ENCODE measurements around the gene ASB13. TPM values are rescaled to one million over a fixed set of nuclear protein-coding genes. Genes with fewer than 3 reads are reported as not detected.

Gene ASB13
- total and polyA plus RNA-seq, 2 of the 13 experiments (the other 11 are each of a cell fraction or from before 2014, with no cell fraction given): 9.3 to 15.4 TPM

DNA sequence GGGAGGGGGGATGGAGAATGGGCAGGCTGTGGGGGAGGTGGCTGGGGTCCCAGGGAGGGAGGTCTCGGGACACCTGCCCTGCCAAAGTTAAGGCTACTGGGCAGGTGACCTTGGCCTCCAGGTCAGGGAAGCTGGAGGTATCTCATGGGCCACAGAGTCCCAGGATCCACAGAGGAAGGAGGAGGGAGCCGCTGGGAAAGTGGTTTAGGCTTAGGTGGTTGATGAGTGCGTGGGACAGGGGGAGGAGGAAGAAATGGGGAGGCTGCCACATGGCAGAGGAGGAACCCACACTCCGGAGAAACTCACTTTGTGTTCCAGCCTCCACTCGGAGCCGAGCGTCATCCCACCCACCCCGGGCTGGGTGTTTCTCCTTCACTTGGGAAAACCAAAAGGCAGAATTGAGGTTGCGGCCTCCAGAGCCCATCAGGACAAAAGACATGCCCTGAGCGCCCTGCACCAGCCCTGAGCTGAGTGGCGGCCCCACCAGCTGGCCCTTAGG, 46.1 kb downstream of the ASB13 start:
- no peak for DNase-seq (ENCODE audit: low spot score)
- H3K4me1 ChIP-seq (ENCODE audit: insufficient read depth, low read length): peaks cover 55% of the 10 kb centered on the region
- H3K27me3 ChIP-seq (ENCODE audit: control insufficient read depth in 1 of 2, insufficient read depth in 2 of 2, low read length in 2 of 2): no peaks in the 10 kb centered on the region
- no peak overlapping the region for H2AFZ ChIP-seq (ENCODE audit: low read length)
- in situ Hi-C loops (cut with HindIII; ENCODE audit: extremely low pct_ligation_motif_present, low pct_unique_long_range_greater_than_20kb) (loop anchor here (5.0 to 25.0 kb wide), 2 partner anchors 178 to 808 kb away; no protein-coding TSS in a partner anchor), intact Hi-C loops (cut with micrococcal nuclease; ENCODE audit: unreplicated experiment) (loop anchor here (5.0 kb wide), 1 partner anchor 33 kb away; no protein-coding TSS in a partner anchor)
- no peak overlapping the region for H3K27ac ChIP-seq (ENCODE audit: extremely low read length, insufficient read depth, low read length)
- no peaks in the 10 kb centered on the region for H3K9me3 ChIP-seq (ENCODE audit: low read length)
- H4K20me1 ChIP-seq (ENCODE audit: insufficient read depth, low read length): no peaks in the 10 kb centered on the region
- no peak overlapping the region for H3K9ac ChIP-seq (ENCODE audit: insufficient read depth, low read depth, low read length)
- no peak overlapping the region for H3K4me3 ChIP-seq (replicated peaks in 1 of 3; ENCODE audit: insufficient read depth in 1 of 3, low read depth in 2 of 3, low read length in 3 of 3)
- no peaks in the 10 kb centered on the region for H3K36me3 ChIP-seq (replicated peaks in 1 of 2; ENCODE audit: control insufficient read depth in 1 of 2, insufficient read depth in 2 of 2, low read length in 2 of 2)
- H3K4me2 ChIP-seq (ENCODE audit: low read depth, low read length): no peak overlapping the region
- 70% methylated on average over 8 of the region's 11 CpGs for WGBS (ENCODE audit: low lambda C conversion rate)
- TF ChIP-seq PHF20 (CRISPR knock-in tag; IDR thresholded peaks at IDR 0.05) (no peak), ZFP36L1 (CRISPR knock-in tag; IDR thresholded peaks at IDR 0.05) (no peak), RFXANK (CRISPR knock-in tag; IDR thresholded peaks at IDR 0.05) (no peak), ZNF788 (CRISPR knock-in tag; IDR thresholded peaks at IDR 0.05; ENCODE audit: borderline replicate concordance) (no peak), ZNF460 (CRISPR knock-in tag; IDR thresholded peaks at IDR 0.05; ENCODE audit: borderline replicate concordance) (no peak), SP1 (IDR thresholded peaks at IDR 0.05) (no peak), SP1 (CRISPR knock-in tag; IDR thresholded peaks at IDR 0.05) (no peak), RFX1 (IDR thresholded peaks at IDR 0.05) (no peak), NFE2L2 (IDR thresholded peaks at IDR 0.05; ENCODE audit: low read length) (no peak), ZFP36L2 (CRISPR knock-in tag; IDR thresholded peaks at IDR 0.05) (no peak), HDAC1 (CRISPR knock-in tag; IDR thresholded peaks at IDR 0.05) (no peak), SMARCC2 (IDR thresholded peaks at IDR 0.05) (no peak), ZNF83 (CRISPR knock-in tag; IDR thresholded peaks at IDR 0.05; ENCODE audit: borderline replicate concordance) (no peak), ZFP90 (CRISPR knock-in tag; IDR thresholded peaks at IDR 0.05; ENCODE audit: borderline replicate concordance) (no peak), FOXM1 (CRISPR knock-in tag; IDR thresholded peaks at IDR 0.05) (no peak), NBN (conservative IDR thresholded peaks at IDR 0.05) (no peak), ZNF451 (CRISPR knock-in tag; IDR thresholded peaks at IDR 0.05) (no peak), NFE2L1 (CRISPR knock-in tag; IDR thresholded peaks at IDR 0.05; ENCODE audit: borderline replicate concordance) (no peak), ZNF549 (CRISPR knock-in tag; IDR thresholded peaks at IDR 0.05) (no peak)
- TF ChIP-seq, protein P1, sequence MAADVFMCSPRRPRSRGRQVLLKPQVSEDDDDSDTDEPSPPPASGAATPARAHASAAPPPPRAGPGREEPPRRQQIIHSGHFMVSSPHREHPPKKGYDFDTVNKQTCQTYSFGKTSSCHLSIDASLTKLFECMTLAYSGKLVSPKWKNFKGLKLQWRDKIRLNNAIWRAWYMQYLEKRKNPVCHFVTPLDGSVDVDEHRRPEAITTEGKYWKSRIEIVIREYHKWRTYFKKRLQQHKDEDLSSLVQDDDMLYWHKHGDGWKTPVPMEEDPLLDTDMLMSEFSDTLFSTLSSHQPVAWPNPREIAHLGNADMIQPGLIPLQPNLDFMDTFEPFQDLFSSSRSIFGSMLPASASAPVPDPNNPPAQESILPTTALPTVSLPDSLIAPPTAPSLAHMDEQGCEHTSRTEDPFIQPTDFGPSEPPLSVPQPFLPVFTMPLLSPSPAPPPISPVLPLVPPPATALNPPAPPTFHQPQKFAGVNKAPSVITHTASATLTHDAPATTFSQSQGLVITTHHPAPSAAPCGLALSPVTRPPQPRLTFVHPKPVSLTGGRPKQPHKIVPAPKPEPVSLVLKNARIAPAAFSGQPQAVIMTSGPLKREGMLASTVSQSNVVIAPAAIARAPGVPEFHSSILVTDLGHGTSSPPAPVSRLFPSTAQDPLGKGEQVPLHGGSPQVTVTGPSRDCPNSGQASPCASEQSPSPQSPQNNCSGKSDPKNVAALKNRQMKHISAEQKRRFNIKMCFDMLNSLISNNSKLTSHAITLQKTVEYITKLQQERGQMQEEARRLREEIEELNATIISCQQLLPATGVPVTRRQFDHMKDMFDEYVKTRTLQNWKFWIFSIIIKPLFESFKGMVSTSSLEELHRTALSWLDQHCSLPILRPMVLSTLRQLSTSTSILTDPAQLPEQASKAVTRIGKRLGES (CRISPR knock-in tag; IDR thresholded peaks at IDR 0.05; ENCODE audit: borderline replicate concordance): no peak
- ATAC-seq: no peak
- ChIA-PET POLR2A (no interaction called here), CTCF (ENCODE audit: low intra/inter-chr PET ratio, low total read pairs) (no interaction called here)
- BruUV-seq (replicated peaks): no TSS peak
- no peaks in the 10 kb centered on the region for H3K79me2 ChIP-seq (ENCODE audit: insufficient read depth, low read length)
- no peak for FAIRE-seq
